CD8-positive, alpha-beta T cell (primary cell): Measurements from ENCODE around the gene FETUB. TPM values are rescaled to one million over a fixed set of nuclear protein-coding genes. Genes with fewer than 3 reads are reported as not detected.

Source experiments
- total RNA-seq, 46 experiments: library from RNA in 2 of 46; stranded (reverse) in 2 of 46; gene quantifications; one replicate each; pipeline ENCODE4 v1.2.3 and lab custom pipeline; 2021 to 2026

The FETUB gene
- total RNA-seq, 2 experiments from 2014 or later, result not detected

Other genes starting within 250 kb of the FETUB start
- gene CRYGS, start 96.0 kb upstream of the FETUB start, total RNA-seq, result 1 to 10 TPM; 1.5 to 2.0 TPM
- gene TBCCD1, start 73.1 kb upstream of the FETUB start, total RNA-seq, result 10 to 100 TPM in 1 of 2 experiments, 1 to 10 TPM in 1; 9.9 to 10.6 TPM
- gene DNAJB11, start 69.7 kb upstream of the FETUB start, total RNA-seq, result 10 to 100 TPM; 70.2 to 73.4 TPM
- not detected for gene AHSG, start 27.3 kb upstream of the FETUB start, total RNA-seq
- gene HRG, start 25.6 kb downstream of the FETUB start, total RNA-seq, result not detected
- gene KNG1, start 77.0 kb downstream of the FETUB start, total RNA-seq, result not detected
- gene EIF4A2, start 143.2 kb downstream of the FETUB start, total RNA-seq, result 100 to 1,000 TPM; 934 to 978 TPM
- gene RFC4, start 166.1 kb downstream of the FETUB start, total RNA-seq, result 10 to 100 TPM; 12.7 to 13.9 TPM
- gene ADIPOQ, start 202.3 kb downstream of the FETUB start, total RNA-seq, result not detected